Stimulated activated CD4-positive, alpha-beta T cell treated with anti-CD3 and anti-CD28 coated beads, Interleukin-4, amount 100 ng/mL, for 4 hours (primary cell): ENCODE data around the gene RNF214.
"Not testable (repeated sequence)": the region's sequence is repeated elsewhere in the genome, so short reads cannot be mapped to it uniquely, and the experiment has no call there.

ENCODE experiments used
- DNase-seq, 2 experiments: peaks; one replicate each; pipeline ENCODE4 v3.0.0-alpha.2; 2020

The RNF214 gene

DNA sequence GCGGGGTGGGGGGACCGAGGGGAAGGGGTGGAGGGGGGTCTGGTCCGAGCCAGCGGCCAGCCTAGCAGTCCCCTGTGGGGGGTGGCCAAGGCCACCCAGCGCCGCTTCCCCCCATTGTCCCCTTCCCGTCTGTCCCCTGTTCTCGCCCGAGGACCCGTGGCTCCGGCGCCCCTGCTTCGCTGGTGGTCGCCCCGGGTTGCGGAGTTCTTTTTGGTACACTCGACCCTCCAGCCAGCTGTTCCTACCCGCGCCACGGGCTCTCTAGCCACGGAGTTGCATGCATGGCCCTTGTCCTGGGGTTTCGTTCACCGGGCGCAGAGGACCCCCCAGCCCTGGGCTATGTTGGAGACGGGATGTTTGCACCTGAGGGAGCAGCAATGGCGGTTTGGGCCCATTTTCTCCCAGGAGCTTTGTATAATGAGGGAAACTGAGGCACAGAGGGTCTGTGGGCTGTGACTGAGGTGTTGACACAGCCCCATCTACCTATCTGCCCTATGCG lies 489 bp downstream of the RNF214 start:
- DNase-seq: no peak

GRCh38 chr11:117238221-117238620 lies 5.8 kb downstream of the RNF214 start:
- no peak for DNase-seq

GRCh38 chr11:117239295-117239694 lies 6.8 kb downstream of the RNF214 start:
- DNase-seq: no peak

DNA sequence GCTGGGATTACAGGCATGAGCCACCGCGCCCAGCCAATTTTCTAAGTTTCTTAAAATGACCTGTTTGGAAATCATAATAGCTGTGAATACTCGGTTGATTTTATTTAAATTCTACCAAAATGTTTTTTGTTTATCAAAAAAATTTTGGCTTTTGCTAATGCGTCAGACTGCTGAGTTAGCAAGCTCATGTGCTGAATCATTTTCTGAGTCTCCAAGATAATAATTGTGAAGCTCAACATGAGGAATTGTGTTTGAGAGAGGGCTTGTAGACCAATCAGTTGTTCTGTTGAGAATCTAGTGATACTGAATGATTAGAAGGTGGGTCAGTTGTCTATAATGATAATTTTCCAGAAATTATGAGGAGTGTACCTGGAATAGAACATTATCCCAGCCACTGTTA lies 15.9 kb downstream of the RNF214 start:
- no peak for DNase-seq

- DNase-seq: no peak
Measured at GRCh38 chr11:117249571-117249970, 17.1 kb downstream of the RNF214 start.

DNA sequence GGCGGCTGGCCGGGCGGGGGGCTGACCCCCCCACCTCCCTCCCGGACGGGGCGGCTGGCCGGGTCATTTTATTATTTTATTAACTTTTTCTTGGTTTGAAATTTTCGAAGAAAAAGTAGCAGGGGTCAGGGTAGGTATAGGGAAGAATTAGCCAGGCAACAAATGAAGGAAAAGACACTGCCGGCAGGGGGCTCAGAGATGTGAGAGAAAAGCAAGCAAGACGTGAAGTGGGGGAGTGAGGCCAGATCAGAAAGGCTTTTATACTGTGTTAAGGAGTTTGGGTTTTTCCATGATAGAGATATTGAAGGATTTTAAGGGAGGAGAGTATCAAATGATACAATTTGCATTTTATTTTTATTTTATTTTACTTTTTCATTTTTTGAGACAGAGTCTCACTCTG lies 19.0 kb downstream of the RNF214 start:
- no peak for DNase-seq

- no peak for DNase-seq
Measured at GRCh38 chr11:117255966-117256365, 23.5 kb downstream of the RNF214 start.

DNA sequence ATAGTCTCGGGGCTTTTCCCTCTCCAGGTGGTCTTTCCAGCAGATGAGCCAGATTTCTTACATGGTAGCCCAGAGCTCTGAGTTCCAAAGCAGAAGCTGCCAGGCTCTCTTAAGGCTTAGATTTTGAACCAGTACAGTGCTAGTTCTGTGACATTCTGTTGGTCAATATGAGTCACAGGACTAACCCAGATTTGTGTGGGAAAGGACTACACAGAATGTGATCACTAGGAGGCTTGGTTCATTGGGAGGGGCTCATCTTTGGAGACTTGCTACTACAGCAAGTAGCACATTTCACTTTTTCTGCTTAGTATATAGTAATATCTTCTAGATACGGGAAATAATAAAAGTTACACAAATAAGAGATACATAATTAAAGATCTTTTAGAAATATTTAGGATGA lies 24.1 kb downstream of the RNF214 start:
- DNase-seq: no peak

DNA sequence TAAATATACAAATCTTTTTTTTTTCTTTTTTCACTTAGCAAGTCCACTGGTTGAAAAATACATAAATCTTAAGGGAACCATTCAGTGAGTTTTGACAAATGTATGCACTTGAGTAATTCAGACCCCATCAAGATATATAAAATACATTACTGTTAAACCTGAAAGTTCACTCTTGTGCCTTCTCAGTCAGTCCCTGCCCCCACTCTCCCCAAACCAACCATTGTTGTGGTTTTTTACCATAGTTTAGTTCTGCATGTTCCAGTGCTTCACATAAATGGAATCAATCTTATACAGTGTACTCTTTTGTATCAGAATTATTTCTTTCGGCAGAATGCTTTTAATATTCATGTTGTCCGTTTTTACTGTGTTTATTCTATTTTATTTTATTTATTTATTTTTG lies 26.1 kb downstream of the RNF214 start:
- DNase-seq: no peak

GRCh38 chr11:117259417-117259816 lies 26.9 kb downstream of the RNF214 start:
- no peak for DNase-seq

GRCh38 chr11:117264624-117265323 lies 32.3 kb downstream of the RNF214 start:
- not testable (repeated sequence) for DNase-seq

DNA sequence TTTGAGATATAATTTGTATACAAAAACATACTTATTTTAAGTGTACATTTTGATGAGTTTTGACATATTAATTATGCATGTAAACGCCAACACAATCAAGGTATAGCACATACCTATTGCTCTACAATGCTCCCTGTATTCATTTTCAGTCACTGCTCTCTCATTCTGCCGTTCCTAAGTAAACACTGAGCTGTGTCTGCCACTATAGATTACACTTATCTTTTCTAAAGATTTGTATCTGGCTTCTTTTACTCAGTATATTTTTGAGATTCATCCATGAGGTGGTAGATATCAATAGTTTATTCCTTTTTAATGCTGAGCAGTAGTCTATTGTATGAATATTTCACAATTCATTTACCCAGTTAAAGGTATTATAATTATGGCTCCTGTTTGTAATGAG lies 33.3 kb downstream of the RNF214 start:
- DNase-seq: no peak

- DNase-seq: no peak
Measured at GRCh38 chr11:117269856-117270255, 37.4 kb downstream of the RNF214 start.

DNA sequence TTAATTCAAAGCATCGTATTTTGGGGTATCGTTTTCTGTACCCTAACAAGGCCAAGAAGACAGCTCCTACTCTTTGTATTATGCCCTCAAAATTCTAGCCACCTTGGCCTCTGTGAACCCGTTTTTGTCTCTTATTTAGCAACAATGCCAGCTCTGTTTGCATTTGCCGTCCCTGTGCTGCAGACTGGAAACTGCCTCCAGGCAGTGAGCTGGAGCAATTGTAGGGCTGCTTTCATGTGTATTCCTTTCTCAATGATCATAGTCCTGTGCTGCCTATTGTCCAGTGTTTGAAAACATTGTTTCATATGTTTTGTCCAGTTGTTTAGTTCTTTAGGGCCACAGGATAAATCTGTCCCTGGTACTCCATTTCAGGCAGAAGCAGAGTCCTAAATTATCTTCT lies 38.7 kb downstream of the RNF214 start:
- DNase-seq: no peak

GRCh38 chr11:117272175-117272574 lies 39.7 kb downstream of the RNF214 start:
- DNase-seq: not testable (repeated sequence)

DNA sequence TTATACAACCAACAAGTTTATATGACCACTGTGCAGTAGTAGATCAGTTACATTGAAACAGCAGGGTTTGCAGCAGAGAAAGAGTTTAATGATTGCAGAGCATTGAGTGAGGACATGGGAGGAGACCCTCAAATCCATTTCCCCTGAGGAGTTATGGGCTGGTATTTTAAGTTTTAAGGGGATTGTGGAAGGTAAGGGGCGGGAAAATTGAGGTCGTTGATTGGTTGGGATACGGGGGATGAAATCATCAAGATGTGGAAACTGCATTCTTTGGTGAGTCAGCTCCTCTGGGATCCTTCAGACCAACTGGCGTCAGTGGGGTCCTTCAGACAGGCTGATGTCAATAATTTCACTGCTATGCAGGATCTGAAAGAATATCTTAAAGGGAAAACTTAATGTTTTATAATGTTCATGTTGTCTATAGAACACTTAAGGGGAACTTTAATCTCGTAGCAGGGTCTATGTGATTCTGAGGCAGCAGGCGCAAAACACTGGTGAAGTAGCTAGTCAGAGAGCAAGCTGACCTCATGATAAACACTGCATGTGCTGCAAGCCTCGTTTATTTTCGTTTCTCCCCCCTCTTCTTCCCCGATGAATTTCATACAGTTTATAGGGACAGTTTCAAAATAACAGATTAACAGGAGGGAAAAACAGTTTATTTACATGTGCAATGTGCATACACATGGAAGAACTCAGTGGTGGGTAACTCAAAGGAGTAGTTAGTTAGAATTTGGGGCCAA lies 41.2 kb downstream of the RNF214 start:
- DNase-seq: no peak

- DNase-seq: no peak
Measured at GRCh38 chr11:117278347-117278746, 45.9 kb downstream of the RNF214 start.

DNA sequence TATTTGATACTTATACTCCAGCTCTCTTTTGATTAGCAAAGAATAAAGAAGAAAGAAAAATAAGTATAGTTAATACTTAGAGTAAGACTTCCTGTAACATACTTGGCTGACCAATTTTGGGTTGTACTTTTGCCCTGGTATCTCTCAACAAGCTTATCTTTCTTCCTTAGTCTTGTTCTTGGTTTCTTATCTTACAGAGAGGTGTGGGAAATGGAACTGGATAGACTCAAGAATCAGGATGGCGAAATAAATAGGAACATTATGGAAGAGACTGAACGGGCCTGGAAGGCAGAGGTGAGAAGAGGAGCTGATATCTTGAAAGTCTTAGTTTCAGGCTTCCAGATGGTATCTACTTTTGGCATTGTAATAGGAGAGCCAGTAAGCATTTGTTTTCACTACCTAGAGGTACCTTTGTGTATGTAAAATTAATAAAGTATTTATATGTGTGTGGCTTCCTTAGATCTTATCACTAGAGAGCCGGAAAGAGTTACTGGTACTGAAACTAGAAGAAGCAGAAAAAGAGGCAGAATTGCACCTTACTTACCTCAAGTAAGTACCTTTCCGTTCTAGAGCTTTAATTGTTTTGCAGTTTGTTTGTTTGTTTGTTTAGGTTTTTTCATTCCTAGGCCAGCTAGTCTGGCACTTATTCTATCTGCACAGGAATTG lies 47.4 kb downstream of the RNF214 start:
- DNase-seq: no peak

- no peak for DNase-seq
Measured at GRCh38 chr11:117281159-117281558, 48.7 kb downstream of the RNF214 start.

DNA sequence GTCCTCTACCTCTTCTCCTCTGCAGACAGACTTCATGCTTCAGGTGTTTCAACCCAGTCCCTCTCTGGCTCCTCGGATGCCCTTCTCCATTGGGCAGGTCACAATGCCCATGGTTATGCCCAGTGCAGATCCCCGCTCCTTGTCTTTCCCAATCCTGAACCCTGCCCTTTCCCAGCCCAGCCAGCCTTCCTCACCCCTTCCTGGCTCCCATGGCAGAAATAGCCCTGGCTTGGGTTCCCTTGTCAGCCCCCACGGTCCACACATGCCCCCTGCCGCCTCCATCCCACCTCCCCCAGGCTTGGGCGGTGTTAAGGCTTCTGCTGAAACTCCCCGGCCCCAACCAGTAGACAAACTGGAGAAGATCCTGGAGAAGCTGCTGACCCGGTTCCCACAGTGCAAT lies 49.4 kb downstream of the RNF214 start:
- DNase-seq: no peak

DNA sequence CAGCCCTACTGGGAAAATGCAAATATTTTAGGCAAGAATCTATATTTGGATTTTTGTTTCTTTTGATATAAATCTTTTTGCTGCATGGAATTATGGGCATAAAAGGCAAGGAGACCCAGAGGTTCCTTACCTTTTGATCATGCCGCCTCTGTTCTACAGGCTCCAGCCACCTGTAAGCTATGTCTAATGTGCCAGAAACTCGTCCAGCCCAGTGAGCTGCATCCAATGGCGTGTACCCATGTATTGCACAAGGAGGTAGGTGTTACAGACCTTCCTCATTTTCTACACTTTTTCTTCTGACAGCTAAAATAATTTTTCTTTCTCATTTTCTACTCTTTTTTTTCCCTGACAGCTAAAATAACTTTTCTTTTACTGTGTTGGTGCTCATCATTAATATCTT lies 50.5 kb downstream of the RNF214 start:
- DNase-seq: no peak

DNA sequence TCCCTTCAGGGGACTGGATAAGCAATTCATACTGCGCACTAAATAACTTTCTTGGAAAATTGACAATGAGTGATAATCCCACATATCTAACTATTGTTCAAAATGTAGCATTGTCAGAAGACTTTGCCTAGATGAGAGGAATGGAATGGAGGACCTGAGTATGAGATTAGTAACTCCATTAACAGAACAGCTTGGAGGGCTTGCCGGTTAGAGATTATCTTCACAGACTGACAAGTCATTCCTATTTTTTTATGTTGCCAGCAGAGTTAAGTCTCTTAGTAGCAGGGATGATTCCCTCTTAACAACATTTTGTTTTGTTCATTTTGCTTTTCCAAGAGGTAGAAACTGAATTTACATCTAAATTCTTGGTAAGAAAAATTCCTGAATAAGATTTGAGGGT lies 51.6 kb downstream of the RNF214 start:
- DNase-seq: no peak

DNA sequence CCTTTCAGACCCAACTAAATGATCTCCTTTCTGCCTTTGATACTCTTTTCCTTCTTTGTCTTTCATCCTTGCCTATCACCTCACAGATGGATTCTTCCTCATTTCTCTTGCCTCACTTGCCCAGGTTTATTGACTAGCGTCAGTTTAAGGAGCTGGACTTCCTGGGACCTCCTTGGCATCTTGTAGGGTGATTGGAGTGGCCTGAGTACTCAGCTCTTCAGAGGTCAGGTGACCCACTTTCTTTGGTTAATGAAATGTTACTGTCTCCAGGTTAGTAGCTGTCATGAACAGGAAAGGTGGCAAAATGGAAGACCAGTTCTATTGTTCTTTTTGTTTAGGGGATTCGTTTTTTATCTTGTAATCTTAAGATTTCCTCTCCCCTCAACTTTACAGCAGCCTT lies 54.1 kb downstream of the RNF214 start:
- DNase-seq: no peak

DNA sequence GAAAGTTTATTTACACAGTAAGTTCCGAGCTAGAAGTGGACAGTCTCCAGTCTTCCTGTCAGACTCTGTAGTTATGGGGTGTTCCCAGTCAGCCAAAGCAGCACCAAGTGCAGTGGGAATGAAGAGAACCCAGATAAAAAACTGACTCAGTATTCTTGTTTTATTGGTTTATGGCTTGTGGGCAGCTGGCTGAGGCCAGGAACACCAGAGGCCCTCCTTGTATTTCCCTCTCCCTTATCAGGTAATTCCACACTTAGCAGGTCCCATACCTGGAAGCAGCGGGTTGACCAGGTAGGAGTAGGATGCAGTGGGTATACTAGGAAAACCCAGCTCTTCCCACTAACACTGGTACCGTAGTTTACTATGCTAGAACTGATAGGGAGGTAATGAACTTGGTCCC lies 55.2 kb downstream of the RNF214 start:
- no peak for DNase-seq
